Stimulated activated CD4-positive, alpha-beta T cell treated with anti-CD3 and anti-CD28 coated beads, Interleukin-1b, Interleukin-23, amount 100 ng/mL, for 4 hours (primary cell): ENCODE results near the gene RASSF1.

Experiments used
- DNase-seq, 2 donors: peaks; one replicate each; pipeline ENCODE4 v3.0.0-alpha.2; 2020; ENCODE audit warnings: low read depth in 2 of 2

RASSF1 gene

GRCh38 chr3:50342813-50343633 is 2.4 kb upstream of the RASSF1 start:
- DNase-seq: no peak

- DNase-seq: no peak
Observed at GRCh38 chr3:50341996-50342650, 1.5 kb upstream of the RASSF1 start.

GRCh38 chr3:50341537-50341936 is 901 bp upstream of the RASSF1 start:
- no peak for DNase-seq

GRCh38 chr3:50340147-50340447 is 539 bp downstream of the RASSF1 start:
- no peak for DNase-seq

- DNase-seq: no peak
Observed at GRCh38 chr3:50339485-50340146, 1.0 kb downstream of the RASSF1 start.

- no peak for DNase-seq
Observed at GRCh38 chr3:50338965-50339364, 1.7 kb downstream of the RASSF1 start.

- peak; percentile 87 to 91 for DNase-seq
Observed at GRCh38 chr3:50337175-50337861, 3.3 kb downstream of the RASSF1 start.

- DNase-seq: no peak
Observed at GRCh38 chr3:50336452-50337174, 4.0 kb downstream of the RASSF1 start.

- no peak for DNase-seq
Observed at GRCh38 chr3:50334339-50335075, 6.1 kb downstream of the RASSF1 start.

- no peak for DNase-seq
Observed at GRCh38 chr3:50333744-50334328, 6.8 kb downstream of the RASSF1 start.

- DNase-seq: no peak
Observed at GRCh38 chr3:50331364-50331907, 9.2 kb downstream of the RASSF1 start.

GRCh38 chr3:50330330-50330729 is 10.3 kb downstream of the RASSF1 start:
- no peak for DNase-seq

GRCh38 chr3:50327943-50328691 is 12.5 kb downstream of the RASSF1 start, which contains the start of gene TUSC2:
Gene TUSC2 (minus strand): TSS chr3:50328223. CDS start chr3:50328099, 124 bp downstream.
- DNase-seq: peak; percentile 88 to 89

GRCh38 chr3:50327129-50327528 is 13.5 kb downstream of the RASSF1 start:
- DNase-seq: no peak

GRCh38 chr3:50326182-50326541 is 14.5 kb downstream of the RASSF1 start:
- DNase-seq: no peak

GRCh38 chr3:50325497-50326181 is 15.0 kb downstream of the RASSF1 start:
- DNase-seq: no peak

GRCh38 chr3:50325113-50325480 is 15.5 kb downstream of the RASSF1 start:
- no peak for DNase-seq

- DNase-seq: peak in 1 of 2 donors; percentile 62
Observed at GRCh38 chr3:50324351-50325112, 16.1 kb downstream of the RASSF1 start.
